Astrocyte (in vitro differentiated cells and primary cell): ENCODE data around the gene PAFAH2.

Experiments used
- CTCF ChIP-seq: IDR thresholded peaks from 2 replicates; pipeline ENCODE4 v1.5.1; 2011; ENCODE audit warnings: low read depth, mild to moderate bottlenecking, inconsistent platforms, low read length, moderate library complexity; ENCODE audit not compliant: insufficient read depth
- EZH2 ChIP-seq: IDR thresholded peaks from 2 replicates; pipeline ENCODE4 v1.6.1; 2012; ENCODE audit warnings: mild to moderate bottlenecking, low read length, inconsistent platforms; ENCODE audit not compliant: insufficient read depth

- TF ChIP-seq CTCF (no peak), EZH2 (no peak)
These were observed 37.5 kb upstream of the PAFAH2 start for GRCh38 chr1:26035203-26035958.
